GM23338 (cell line): ENCODE measurements around the gene LYST. TPM values are rescaled to one million over a fixed set of nuclear protein-coding genes. Genes with fewer than 3 reads are reported as not detected.

Source experiments
- ATAC-seq: fragments of 200-7000 bp; cut with Tn5 transposase; 3 replicates; pipeline ENCODE4 v1.9.1; 2020
- DNase-seq: peaks from one replicate; pipeline ENCODE4 v3.0.0-alpha.2; 2015; ENCODE audit warnings: low spot score
- H2AFZ ChIP-seq: fragments of 200-600 bp; sonication (generic); 2 replicates; pipeline ENCODE4 v1.8.0; 2016; ENCODE audit warnings: antibody characterized with exemption, mild to moderate bottlenecking, moderate library complexity
- H3F3A ChIP-seq: fragments of 200-600 bp; sonication (generic); replicated peaks from 2 replicates; pipeline ENCODE4 v1.8.0; 2017; ENCODE audit warnings: antibody characterized with exemption, mixed run types, low read depth
- H3K27ac ChIP-seq: fragments of 200-600 bp; sonication (generic); 2 replicates; pipeline ENCODE4 v1.6.1; 2016; ENCODE audit warnings: low read depth
- H3K27me3 ChIP-seq: fragments of 200-600 bp; sonication (generic); 2 replicates; pipeline ENCODE4 v1.8.0; 2016; ENCODE audit warnings: mild to moderate bottlenecking, mixed run types, moderate library complexity; ENCODE audit not compliant: insufficient read depth
- H3K36me3 ChIP-seq: fragments of 200-600 bp; sonication (generic); 2 replicates; pipeline ENCODE4 v1.8.0; 2016; ENCODE audit warnings: mild to moderate bottlenecking; ENCODE audit not compliant: insufficient read depth
- H3K4me1 ChIP-seq: fragments of 200-600 bp; sonication (generic); 2 replicates; pipeline ENCODE4 v1.8.0; 2016; ENCODE audit warnings: mild to moderate bottlenecking, moderate library complexity; ENCODE audit not compliant: insufficient read depth
- H3K4me2 ChIP-seq: fragments of 200-600 bp; sonication (generic); 2 replicates; pipeline ENCODE4 v1.7.1; 2017; ENCODE audit warnings: mixed run types
- H3K4me3 ChIP-seq: fragments of 200-600 bp; sonication (generic); 2 replicates; pipeline ENCODE4 v1.6.1; 2016; ENCODE audit warnings: mixed run types
- H3K79me2 ChIP-seq: fragments of 200-600 bp; sonication (generic); replicated peaks from 2 replicates; pipeline ENCODE4 v1.8.0; 2017; ENCODE audit warnings: mild to moderate bottlenecking; ENCODE audit not compliant: insufficient read depth
- H3K9me2 ChIP-seq: fragments of 200-600 bp; sonication (generic); 2 replicates; pipeline ENCODE4 v1.8.0; 2017; ENCODE audit not compliant: insufficient read depth
- H4K20me1 ChIP-seq: fragments of 200-600 bp; sonication (generic); replicated peaks from 2 replicates; pipeline ENCODE4 v1.8.0; 2017; ENCODE audit warnings: mild to moderate bottlenecking; ENCODE audit not compliant: insufficient read depth
- H3K27ac Mint-ChIP-seq: 2 replicates; pipeline ENCODE4 v1.8.0; 2020; ENCODE audit warnings: inconsistent platforms, mild to moderate bottlenecking, moderate library complexity, mixed read lengths
- H3K27me3 Mint-ChIP-seq: 3 replicates; pipeline ENCODE4 v1.8.0; 2022; ENCODE audit warnings: low read depth, mild to moderate bottlenecking, moderate library complexity, mixed read lengths, inconsistent platforms; ENCODE audit not compliant: insufficient read depth, poor library complexity
- H3K36me3 Mint-ChIP-seq: 3 replicates; pipeline ENCODE4 v1.8.0; 2021; ENCODE audit warnings: low read depth, mild to moderate bottlenecking, inconsistent platforms, moderate library complexity, mixed read lengths
- H3K4me1 Mint-ChIP-seq: 3 replicates; pipeline ENCODE4 v1.8.0; 2020; ENCODE audit warnings: mild to moderate bottlenecking, inconsistent platforms, mixed read lengths
- H3K4me3 Mint-ChIP-seq: 3 replicates; pipeline ENCODE4 v1.8.0; 2021; ENCODE audit warnings: moderate library complexity, mild to moderate bottlenecking, inconsistent platforms, mixed read lengths
- H3K9me3 Mint-ChIP-seq: 3 replicates; pipeline ENCODE4 v1.8.0; 2020; ENCODE audit warnings: moderate library complexity, mild to moderate bottlenecking, inconsistent platforms, mixed read lengths
- CREB1 ChIP-seq: fragments of 250-450 bp; sonication (Bioruptor Pico); IDR thresholded peaks from 2 replicates; pipeline ENCODE4 v1.5.0; 2020; ENCODE audit warnings: low read depth, mild to moderate bottlenecking, moderate library complexity
- CTCF ChIP-seq, 2 experiments: fragments of 200-600 bp in 1 of 2; sonication (generic) in 1 of 2; conservative IDR thresholded peaks; 2 replicates each; pipeline versions ENCODE4 v1.5.1 to v1.6.1; 2016 to 2017; ENCODE audit warnings: antibody characterized with exemption in 2 of 2, low read depth in 2 of 2, mild to moderate bottlenecking in 2 of 2, moderate library complexity in 1 of 2
- ETS1 ChIP-seq: IDR thresholded peaks from 2 replicates; pipeline ENCODE4 v1.6.1; 2016; ENCODE audit warnings: antibody characterized with exemption
- EZH2 ChIP-seq: fragments of 200-600 bp; sonication (generic); IDR thresholded peaks from one replicate; pipeline ENCODE4 v1.8.0; 2017; ENCODE audit warnings: antibody characterized with exemption, mild to moderate bottlenecking, low read depth; ENCODE audit not compliant: unreplicated experiment
- EZH2phosphoT487 ChIP-seq: fragments of 200-600 bp; sonication (generic); IDR thresholded peaks from one replicate; pipeline ENCODE4 v1.8.1; 2018; ENCODE audit warnings: antibody characterized with exemption; ENCODE audit not compliant: unreplicated experiment
- JUNB ChIP-seq: IDR thresholded peaks from one replicate; pipeline ENCODE4 v1.6.1; 2016; ENCODE audit warnings: antibody characterized with exemption; ENCODE audit not compliant: unreplicated experiment
- NANOG ChIP-seq: IDR thresholded peaks from 2 replicates; pipeline ENCODE4 v1.6.1; 2016; ENCODE audit warnings: antibody characterized with exemption, borderline replicate concordance
- POLR2AphosphoS5 ChIP-seq: IDR thresholded peaks from 2 replicates; pipeline ENCODE4 v1.6.1; 2016; ENCODE audit warnings: antibody characterized with exemption, low read depth
- REST ChIP-seq: IDR thresholded peaks from one replicate; pipeline ENCODE4 v1.6.1; 2018; ENCODE audit warnings: antibody characterized with exemption; ENCODE audit not compliant: unreplicated experiment
- STAT1 ChIP-seq: IDR thresholded peaks from one replicate; pipeline ENCODE4 v1.6.1; 2016; ENCODE audit warnings: antibody characterized with exemption; ENCODE audit not compliant: unreplicated experiment
- ZNF114 ChIP-seq: fragments of 250-450 bp; sonication (Bioruptor Pico); IDR thresholded peaks from 2 replicates; pipeline ENCODE4 v1.5.0; 2020; ENCODE audit warnings: mild to moderate bottlenecking, moderate library complexity
- ZNF331 ChIP-seq: fragments of 250-450 bp; sonication (Bioruptor Pico); IDR thresholded peaks from 2 replicates; pipeline ENCODE4 v1.5.0; 2020; ENCODE audit warnings: low read depth, mild to moderate bottlenecking, moderate library complexity
- polyA plus RNA-seq: library from polyadenylated mRNA; unstranded; fragments of >200 nt; fragmentation: Nextera tagmentation; extraction: Ambion mirVana; gene quantifications from 2 replicates; pipeline ENCODE4 v1.2.1, GENCODE V29; 2016
- total RNA-seq: library from RNA; depleted of rRNA; stranded (reverse); fragments of >200 nt; shearing (Covaris generic); gene quantifications from 2 replicates; pipeline ENCODE4 v1.2.3, GENCODE V29; 2014

Gene LYST
- total and polyA plus RNA-seq, 2 experiments from 2014 or later, result 0.21 to 1.0 TPM

GRCh38 chr1:235826102-235826854 lies 40.4 kb downstream of the LYST start:
- DNase-seq (no peak), ATAC-seq (no peak)
- H3K36me3 Mint-ChIP-seq, result no peaks in the 10 kb centered on the region
- no peaks in the 10 kb centered on the region for H3K27me3 Mint-ChIP-seq
- H3K4me3 Mint-ChIP-seq, result no peak overlapping the region
- no peaks in the 10 kb centered on the region for H3K27me3 ChIP-seq
- no peaks in the 10 kb centered on the region for H3F3A ChIP-seq
- H3K27ac Mint-ChIP-seq, result no peak overlapping the region
- TF ChIP-seq STAT1 (no peak), CREB1 (CRISPR knock-in tag) (no peak), POLR2AphosphoS5 (no peak)
- H2AFZ ChIP-seq, result no peak overlapping the region
- no peak overlapping the region for H3K4me2 ChIP-seq
- H3K4me3 ChIP-seq, result no peak overlapping the region
- no peaks in the 10 kb centered on the region for H3K9me2 ChIP-seq
- no peaks in the 10 kb centered on the region for H3K4me1 ChIP-seq
- no peaks in the 10 kb centered on the region for H3K36me3 ChIP-seq
- no peak overlapping the region for H3K27ac ChIP-seq
- H4K20me1 ChIP-seq, result no peaks in the 10 kb centered on the region
- H3K79me2 ChIP-seq, result no peaks in the 10 kb centered on the region
- no peaks in the 10 kb centered on the region for H3K4me1 Mint-ChIP-seq
- no peaks in the 10 kb centered on the region for H3K9me3 Mint-ChIP-seq

- DNase-seq (no peak), ATAC-seq (no peak)
- no peak for TF ChIP-seq CREB1 (CRISPR knock-in tag)
- no peak for TF ChIP-seq EZH2phosphoT487
- TF ChIP-seq NANOG, result no peak
- Histone ChIP-seq H4K20me1 (no peaks in the 10 kb centered on the region), H2AFZ (no peak overlapping the region), H3F3A (no peaks in the 10 kb centered on the region), H3K27ac (no peak overlapping the region), H3K4me3 (no peak overlapping the region), H3K36me3 (no peaks in the 10 kb centered on the region), H3K4me2 (no peak overlapping the region), H3K4me1 (no peaks in the 10 kb centered on the region), H3K9me2 (no peaks in the 10 kb centered on the region), H3K79me2 (no peaks in the 10 kb centered on the region), H3K27me3 (no peaks in the 10 kb centered on the region)
- Mint-ChIP-seq H3K27me3 (no peaks in the 10 kb centered on the region), H3K9me3 (no peaks in the 10 kb centered on the region), H3K27ac (no peak overlapping the region), H3K4me1 (no peaks in the 10 kb centered on the region), H3K36me3 (no peaks in the 10 kb centered on the region), H3K4me3 (no peak overlapping the region)
Observed at GRCh38 chr1:235825229-235825628, 41.5 kb downstream of the LYST start.

GRCh38 chr1:235823684-235824083 lies 43.0 kb downstream of the LYST start:
- no peak overlapping the region for H3K27ac ChIP-seq
- no peak overlapping the region for H3K4me2 ChIP-seq
- H3K27me3 Mint-ChIP-seq, result peaks cover 2% of the 10 kb centered on the region
- H3K27ac Mint-ChIP-seq, result no peak overlapping the region
- no peaks in the 10 kb centered on the region for H3K9me2 ChIP-seq
- no peaks in the 10 kb centered on the region for H3K36me3 ChIP-seq
- no peaks in the 10 kb centered on the region for H3K79me2 ChIP-seq
- no peaks in the 10 kb centered on the region for H3F3A ChIP-seq
- H2AFZ ChIP-seq, result peak overlapping the region; percentile 8; the same call in 1 of the 2 replicates
- H3K4me3 Mint-ChIP-seq, result no peak overlapping the region
- H3K36me3 Mint-ChIP-seq, result no peaks in the 10 kb centered on the region
- H3K9me3 Mint-ChIP-seq, result no peaks in the 10 kb centered on the region
- no peaks in the 10 kb centered on the region for H3K27me3 ChIP-seq
- H4K20me1 ChIP-seq, result no peaks in the 10 kb centered on the region
- ATAC-seq (no peak), DNase-seq (no peak)
- no peaks in the 10 kb centered on the region for H3K4me1 ChIP-seq
- H3K4me3 ChIP-seq, result no peak overlapping the region
- H3K4me1 Mint-ChIP-seq, result no peaks in the 10 kb centered on the region
- TF ChIP-seq CTCF (conservative IDR thresholded peaks at IDR 0.05; ENCODE audit: low read depth in 2 of 2), result no peak
- no peak for TF ChIP-seq STAT1
- TF ChIP-seq POLR2AphosphoS5, result no peak
- TF ChIP-seq NANOG, result no peak
- no peak for TF ChIP-seq CREB1 (CRISPR knock-in tag)
- no peak for TF ChIP-seq ETS1
- TF ChIP-seq ZNF331, result no peak
- no peak for TF ChIP-seq EZH2
- no peak for TF ChIP-seq JUNB
- TF ChIP-seq ZNF114 (CRISPR knock-in tag), result no peak
- no peak for TF ChIP-seq REST
- no peak for TF ChIP-seq EZH2phosphoT487
